SU-DHL-6 (cell line): ENCODE data around the gene SPRY4.

ENCODE experiments used
- H2AFZ ChIP-seq: fragments of 200-600 bp; sonication (generic); 2 replicates; pipeline ENCODE4 v1.6.1; 2014; ENCODE audit warnings: low read depth, mild to moderate bottlenecking, moderate library complexity, mixed read lengths, antibody characterized with exemption, low read length; ENCODE audit not compliant: severe bottlenecking
- H3F3A ChIP-seq: fragments of 200-600 bp; shearing (Covaris generic); 2 replicates; pipeline ENCODE4 v1.6.0; 2016; ENCODE audit warnings: antibody characterized with exemption, mild to moderate bottlenecking; ENCODE audit not compliant: insufficient read depth
- H3K27ac ChIP-seq: fragments of 200-600 bp; sonication (generic); 2 replicates; pipeline ENCODE4 v1.5.1; 2016; ENCODE audit warnings: low read depth, mild to moderate bottlenecking, low read length, moderate library complexity, mixed read lengths
- H3K27me3 ChIP-seq: fragments of 200-600 bp; sonication (generic), shearing (Covaris generic); 2 replicates; pipeline ENCODE4 v1.6.0; 2014; ENCODE audit warnings: mild to moderate bottlenecking, low read length
- H3K36me3 ChIP-seq: fragments of 200-600 bp; sonication (generic); 2 replicates; pipeline ENCODE4 v1.6.1; 2014; ENCODE audit warnings: mild to moderate bottlenecking, low read length, mixed read lengths
- H3K4me2 ChIP-seq: fragments of 300-600, 200-600 bp; shearing (Covaris generic), sonication (generic); 2 replicates; pipeline ENCODE4 v1.6.0; 2014; ENCODE audit warnings: low read length, low read depth, mild to moderate bottlenecking; ENCODE audit not compliant: poor library complexity, severe bottlenecking
- H3K4me3 ChIP-seq: fragments of 200-600 bp; sonication (generic); 2 replicates; pipeline ENCODE4 v1.5.1; 2014; ENCODE audit warnings: antibody characterized with exemption, low read length, mild to moderate bottlenecking, mixed read lengths; ENCODE audit not compliant: insufficient read depth, poor library complexity, severe bottlenecking
- H3K79me2 ChIP-seq: fragments of 200-600 bp; sonication (generic); 2 replicates; pipeline ENCODE4 v1.6.1; 2014; ENCODE audit warnings: mild to moderate bottlenecking, low read length, moderate library complexity; ENCODE audit not compliant: insufficient read depth
- H3K9ac ChIP-seq: fragments of 200-600 bp; sonication (generic); 2 replicates; pipeline ENCODE4 v1.7.0; 2014; ENCODE audit warnings: mild to moderate bottlenecking, low read length
- H3K9me2 ChIP-seq: fragments of 200-600 bp; sonication (generic); replicated peaks from 2 replicates; pipeline ENCODE4 v1.6.1; 2014; ENCODE audit warnings: low read length; ENCODE audit not compliant: insufficient read depth
- H3K9me3 ChIP-seq: fragments of 200-600 bp; sonication (generic); 2 replicates; pipeline ENCODE4 v1.6.1; 2014; ENCODE audit warnings: low read length, mixed read lengths; ENCODE audit not compliant: insufficient read depth
- H4K20me1 ChIP-seq: fragments of 200-600 bp; sonication (generic); 2 replicates; pipeline ENCODE4 v1.6.1; 2014; ENCODE audit warnings: low read depth, mild to moderate bottlenecking, antibody characterized with exemption, low read length, moderate library complexity, mixed read lengths
- CTCF ChIP-seq: fragments of 200-600 bp; sonication (generic); IDR thresholded peaks from one replicate; pipeline ENCODE4 v1.5.1; 2017; ENCODE audit warnings: antibody characterized with exemption, mild to moderate bottlenecking, low read length, moderate library complexity; ENCODE audit not compliant: insufficient read depth, poor library complexity, severe bottlenecking
- EZH2phosphoT487 ChIP-seq: fragments of 200-600 bp; sonication (generic), shearing (Covaris generic); conservative IDR thresholded peaks from 2 replicates; pipeline ENCODE4 v1.6.1; 2018; ENCODE audit warnings: mild to moderate bottlenecking, antibody characterized with exemption, low read length, moderate library complexity, mixed read lengths

SPRY4 gene

GRCh38 chr5:142310803-142311202 lies 14.0 kb downstream of the SPRY4 start:
- Histone ChIP-seq H3K36me3 (no peaks in the 10 kb centered on the region), H3K27ac (no peak overlapping the region), H3K79me2 (no peaks in the 10 kb centered on the region), H3K4me2 (no peak overlapping the region), H3K9me2 (no peaks in the 10 kb centered on the region), H2AFZ (no peak overlapping the region), H4K20me1 (no peaks in the 10 kb centered on the region), H3K4me3 (no peak overlapping the region), H3F3A (no peaks in the 10 kb centered on the region), H3K9me3 (no peaks in the 10 kb centered on the region), H3K9ac (no peak overlapping the region), H3K27me3 (no peaks in the 10 kb centered on the region; the same call in 1 of the 2 replicates)
- TF ChIP-seq EZH2phosphoT487 (no peak), CTCF (no peak)

GRCh38 chr5:142309747-142310318 lies 15.0 kb downstream of the SPRY4 start:
- H4K20me1 ChIP-seq, result no peaks in the 10 kb centered on the region
- no peak overlapping the region for H3K9ac ChIP-seq
- TF ChIP-seq EZH2phosphoT487, result no peak
- TF ChIP-seq CTCF, result no peak
- no peak overlapping the region for H3K4me2 ChIP-seq
- H3F3A ChIP-seq, result no peaks in the 10 kb centered on the region
- no peaks in the 10 kb centered on the region for H3K27me3 ChIP-seq
- H2AFZ ChIP-seq, result no peak overlapping the region
- H3K79me2 ChIP-seq, result no peaks in the 10 kb centered on the region
- no peaks in the 10 kb centered on the region for H3K36me3 ChIP-seq
- H3K9me3 ChIP-seq, result no peaks in the 10 kb centered on the region
- H3K27ac ChIP-seq, result no peak overlapping the region
- no peak overlapping the region for H3K4me3 ChIP-seq
- H3K9me2 ChIP-seq, result no peaks in the 10 kb centered on the region

GRCh38 chr5:142308358-142308757 lies 16.5 kb downstream of the SPRY4 start:
- no peak overlapping the region for H3K9ac ChIP-seq
- H3F3A ChIP-seq, result no peaks in the 10 kb centered on the region
- no peaks in the 10 kb centered on the region for H4K20me1 ChIP-seq
- no peaks in the 10 kb centered on the region for H3K9me2 ChIP-seq
- no peaks in the 10 kb centered on the region for H3K79me2 ChIP-seq
- TF ChIP-seq CTCF, result no peak
- no peak for TF ChIP-seq EZH2phosphoT487
- H3K27ac ChIP-seq, result no peak overlapping the region
- H3K27me3 ChIP-seq, result no peaks in the 10 kb centered on the region
- no peak overlapping the region for H3K4me3 ChIP-seq
- H2AFZ ChIP-seq, result no peak overlapping the region
- H3K9me3 ChIP-seq, result no peaks in the 10 kb centered on the region
- H3K4me2 ChIP-seq, result no peak overlapping the region
- H3K36me3 ChIP-seq, result no peaks in the 10 kb centered on the region
